HG03342 (cell line): ENCODE measurements around the gene SYCE1.

Experiments used
- ATAC-seq: cut with Tn5 transposase; IDR thresholded peaks from one replicate; pipeline ENCODE4 v1.9.1; 2021; ENCODE audit warnings: mild to moderate bottlenecking, moderate library complexity; ENCODE audit not compliant: unreplicated experiment

Gene SYCE1

DNA sequence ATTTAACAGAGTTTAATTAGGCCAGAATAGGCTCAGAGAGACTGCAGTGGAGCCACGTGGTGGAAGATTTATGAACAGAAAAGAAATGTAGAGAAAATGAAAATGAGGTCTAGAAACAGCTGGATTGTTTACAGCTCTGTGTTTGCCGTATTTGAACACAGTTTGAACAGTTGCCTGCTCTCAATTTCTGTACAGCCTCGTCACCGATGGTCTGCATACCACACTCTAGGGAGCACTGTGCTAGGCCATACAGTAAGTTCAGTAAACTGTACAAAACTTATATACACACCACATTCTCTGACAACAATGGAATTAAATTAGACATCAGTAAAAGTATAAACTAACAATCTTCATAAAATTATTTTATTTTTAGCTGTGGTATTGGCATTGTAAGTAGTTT lies 49.3 kb downstream of the SYCE1 start:
- no peak for ATAC-seq

- ATAC-seq: no peak
These were observed 49.9 kb downstream of the SYCE1 start for GRCh38 chr10:133515471-133515870.

DNA sequence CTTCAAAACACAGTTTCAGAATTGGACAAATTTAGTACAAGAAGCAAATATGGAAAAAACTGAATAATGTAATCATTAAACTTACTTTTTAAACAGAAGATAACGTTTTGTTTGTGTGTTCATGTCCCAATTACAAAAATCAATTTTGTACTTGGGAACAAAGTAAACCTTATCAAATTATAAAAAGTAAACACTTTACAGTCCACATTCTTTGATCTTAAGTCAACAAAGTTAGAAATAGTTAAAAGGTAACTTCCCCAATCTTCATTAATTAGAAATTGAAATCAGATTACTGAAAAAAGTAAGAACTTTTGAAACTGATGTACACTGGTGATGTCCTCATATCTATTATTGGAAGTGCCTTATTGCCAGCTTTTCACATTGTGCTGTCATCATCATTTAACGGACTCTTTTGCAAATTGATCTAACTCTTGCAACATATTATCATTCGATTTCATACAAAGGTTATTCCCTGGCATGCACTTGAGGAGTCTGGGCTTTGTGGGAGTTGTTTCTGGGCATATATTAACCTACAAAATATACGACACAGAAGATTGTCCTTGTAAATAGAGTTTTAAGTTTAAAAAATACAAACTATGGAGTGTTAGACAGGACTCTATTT lies 53.4 kb downstream of the SYCE1 start:
- ATAC-seq: no peak

DNA sequence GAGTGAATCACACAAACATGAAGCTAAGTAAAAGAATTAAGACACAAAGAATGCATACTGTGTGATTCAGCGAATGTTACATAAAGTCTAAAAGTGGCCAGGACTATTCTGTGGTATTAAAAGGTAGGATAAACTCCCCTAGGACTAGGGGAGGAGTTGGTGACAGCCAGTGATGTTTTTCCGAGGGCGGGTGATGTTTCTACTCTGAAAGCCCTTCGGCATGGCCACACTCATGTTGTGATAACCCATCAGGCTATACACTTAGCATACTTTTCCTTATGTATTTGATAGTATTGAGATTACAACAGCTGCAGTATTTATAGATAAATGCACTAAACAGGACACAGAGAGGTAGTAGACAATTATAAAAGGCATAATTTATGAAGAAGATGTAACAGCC lies 54.0 kb downstream of the SYCE1 start:
- ATAC-seq: no peak

GRCh38 chr10:133509700-133510099 lies 55.7 kb downstream of the SYCE1 start:
- no peak for ATAC-seq
